H9 (cell line): Measurements from ENCODE around the gene CXXC1. TPM values are rescaled to one million over a fixed set of nuclear protein-coding genes. Genes with fewer than 3 reads are reported as not detected.
A peak's percentile ranks its signal among the peaks of the same experiment; 100 is the strongest.

Experiments used
- DNase-seq: peaks from one replicate; pipeline ENCODE4 v3.0.0-alpha.2; 2017
- H2AFZ ChIP-seq: one replicate; pipeline ENCODE4 v1.6.1; 2013; ENCODE audit warnings: mild to moderate bottlenecking, low read length, control low read depth, moderate library complexity
- H2AK5ac ChIP-seq: 2 replicates; pipeline ENCODE4 v1.6.1; 2013; ENCODE audit warnings: low read length, control low read depth, mixed read lengths; ENCODE audit not compliant: insufficient read length
- H2BK120ac ChIP-seq: one replicate; pipeline ENCODE4 v1.6.1; 2013; ENCODE audit warnings: low read depth, mild to moderate bottlenecking, low read length, control low read depth, inconsistent platforms; ENCODE audit not compliant: poor library complexity, severe bottlenecking
- H2BK12ac ChIP-seq: 2 replicates; pipeline ENCODE4 v1.6.1; 2013; ENCODE audit warnings: low read length, control low read depth, mixed read lengths, low read depth; ENCODE audit not compliant: insufficient read length
- H2BK15ac ChIP-seq: 2 replicates; pipeline ENCODE4 v1.6.1; 2013; ENCODE audit warnings: low read depth, low read length, control low read depth
- H2BK20ac ChIP-seq: one replicate; pipeline ENCODE4 v1.6.1; 2013; ENCODE audit warnings: low read depth, mild to moderate bottlenecking, low read length, control low read depth, inconsistent platforms; ENCODE audit not compliant: poor library complexity, severe bottlenecking
- H2BK5ac ChIP-seq: 2 replicates; pipeline ENCODE4 v1.6.1; 2013; ENCODE audit warnings: low read length, control low read depth, mixed read lengths; ENCODE audit not compliant: insufficient read length
- H3K14ac ChIP-seq: 2 replicates; pipeline ENCODE4 v1.6.1; 2013; ENCODE audit warnings: low read length, control low read depth; ENCODE audit not compliant: insufficient read depth
- H3K18ac ChIP-seq: 2 replicates; pipeline ENCODE4 v1.6.1; 2013; ENCODE audit warnings: low read depth, mild to moderate bottlenecking, mixed read lengths, low read length, control low read depth; ENCODE audit not compliant: insufficient read length
- H3K23ac ChIP-seq: 2 replicates; pipeline ENCODE4 v1.6.1; 2013; ENCODE audit warnings: low read length, control low read depth, mixed read lengths, low read depth; ENCODE audit not compliant: insufficient read length
- H3K23me2 ChIP-seq: 2 replicates; pipeline ENCODE4 v1.6.1; 2013; ENCODE audit warnings: low read depth, mild to moderate bottlenecking, mixed read lengths, low read length, control low read depth; ENCODE audit not compliant: insufficient read length, poor library complexity, severe bottlenecking
- H3K27ac ChIP-seq: 2 replicates; pipeline ENCODE4 v1.5.1; 2013; ENCODE audit warnings: low read length, control low read depth, mixed read lengths, low read depth; ENCODE audit not compliant: insufficient read length
- H3K27me3 ChIP-seq: 2 replicates; pipeline ENCODE4 v1.6.1; 2013; ENCODE audit warnings: low read length, control low read depth, inconsistent platforms; ENCODE audit not compliant: insufficient read depth
- H3K4ac ChIP-seq: 2 replicates; pipeline ENCODE4 v1.6.1; 2013; ENCODE audit warnings: low read depth, mild to moderate bottlenecking, control low read depth, inconsistent platforms, low read length, moderate library complexity
- H3K4me1 ChIP-seq: 2 replicates; pipeline ENCODE4 v1.6.1; 2013; ENCODE audit warnings: low read length, control low read depth, inconsistent platforms; ENCODE audit not compliant: insufficient read depth
- H3K4me2 ChIP-seq: 2 replicates; pipeline ENCODE4 v1.6.1; 2013; ENCODE audit warnings: low read length, control low read depth, mixed read lengths; ENCODE audit not compliant: insufficient read length, insufficient read depth
- H3K56ac ChIP-seq: 2 replicates; pipeline ENCODE4 v1.6.1; 2013; ENCODE audit warnings: low read depth, mild to moderate bottlenecking, mixed read lengths, low read length, control low read depth; ENCODE audit not compliant: insufficient read length
- H3K79me1 ChIP-seq: 2 replicates; pipeline ENCODE4 v1.6.1; 2013; ENCODE audit warnings: low read depth, mild to moderate bottlenecking, moderate library complexity, low read length, control low read depth, inconsistent platforms; ENCODE audit not compliant: insufficient read depth, poor library complexity, severe bottlenecking
- H3K79me2 ChIP-seq: 2 replicates; pipeline ENCODE4 v1.6.1; 2013; ENCODE audit warnings: low read length, control low read depth, inconsistent platforms; ENCODE audit not compliant: insufficient read depth
- H3K9ac ChIP-seq: 2 replicates; pipeline ENCODE4 v1.6.1; 2013; ENCODE audit warnings: low read length, control low read depth, mixed read lengths; ENCODE audit not compliant: insufficient read length; ENCODE audit errors: extremely low read depth
- H3K9me3 ChIP-seq: one replicate; pipeline ENCODE4 v1.6.1; 2013; ENCODE audit warnings: low read depth, low read length, inconsistent platforms; ENCODE audit not compliant: control insufficient read depth
- H3T11ph ChIP-seq: one replicate; pipeline ENCODE4 v1.6.1; 2013; ENCODE audit warnings: mild to moderate bottlenecking, low read length, control low read depth, inconsistent platforms
- H4K20me1 ChIP-seq: one replicate; pipeline ENCODE4 v1.6.1; 2013; ENCODE audit not compliant: control insufficient read depth, insufficient read length, insufficient read depth
- H4K5ac ChIP-seq: 2 replicates; pipeline ENCODE4 v1.6.1; 2013; ENCODE audit warnings: low read depth, mild to moderate bottlenecking, mixed read lengths, low read length, control low read depth; ENCODE audit not compliant: insufficient read length
- H4K8ac ChIP-seq: replicated peaks from 2 replicates; pipeline ENCODE4 v1.6.1; 2013; ENCODE audit warnings: low read length, control low read depth, mixed read lengths, low read depth; ENCODE audit not compliant: insufficient read length
- H4K91ac ChIP-seq: 2 replicates; pipeline ENCODE4 v1.6.1; 2013; ENCODE audit warnings: low read depth, mild to moderate bottlenecking, moderate library complexity, mixed read lengths, low read length, control low read depth; ENCODE audit not compliant: insufficient read length
- H3K27ac Mint-ChIP-seq, 3 experiments: 2 replicates in 2 of 3; 3 replicates in 1 of 3; pipeline ENCODE4 v1.8.0; 2020 to 2021; ENCODE audit warnings: mixed read lengths in 3 of 3, mild to moderate bottlenecking in 1 of 3, moderate library complexity in 1 of 3
- H3K27me3 Mint-ChIP-seq: 2 replicates; pipeline ENCODE4 v1.8.0; 2021; ENCODE audit warnings: low read depth, mild to moderate bottlenecking, moderate library complexity, mixed read lengths
- H3K36me3 Mint-ChIP-seq, 3 experiments: 2 replicates in 2 of 3; 3 replicates in 1 of 3; pipeline ENCODE4 v1.8.0; 2020 to 2021; ENCODE audit warnings: low read depth in 3 of 3, mixed read lengths in 3 of 3; ENCODE audit not compliant: insufficient read depth in 1 of 3
- H3K4me1 Mint-ChIP-seq, 2 experiments: 2 replicates each; pipeline ENCODE4 v1.8.0; 2020; ENCODE audit warnings: mixed read lengths in 2 of 2
- H3K4me3 Mint-ChIP-seq, 2 experiments: 2 replicates in 1 of 2; 3 replicates in 1 of 2; pipeline ENCODE4 v1.8.0; 2020 to 2021; ENCODE audit warnings: mild to moderate bottlenecking in 2 of 2, mixed read lengths in 2 of 2, moderate library complexity in 1 of 2
- H3K9me3 Mint-ChIP-seq, 2 experiments: 2 replicates in 1 of 2; 3 replicates in 1 of 2; pipeline ENCODE4 v1.8.0; 2020; ENCODE audit warnings: mild to moderate bottlenecking in 2 of 2, mixed read lengths in 2 of 2, moderate library complexity in 1 of 2
- CTCF ChIP-seq: fragments of 200-600 bp; sonication (generic); conservative IDR thresholded peaks from 3 replicates; pipeline ENCODE4 v1.8.0; 2021; ENCODE audit warnings: antibody characterized with exemption, mild to moderate bottlenecking
- WGBS: extraction: QIAGEN DNeasy Blood & Tissue Kit; methylation state at CpG from one replicate; pipeline ENCODE4 v1.1.7; 2013; ENCODE audit warnings: missing lambda C conversion rate, low lambda C conversion rate, mixed read lengths; ENCODE audit not compliant: insufficient read length; ENCODE audit errors: extremely low coverage; 5-methylcytosine and 5-hydroxymethylcytosine counted together
- total RNA-seq: library from RNA; stranded (reverse); gene quantifications from 2 replicates; pipeline ENCODE4 v1.2.1, GENCODE V29; 2021

Gene CXXC1
- total RNA-seq, 1 experiment from 2014 or later = 95.9 TPM

GRCh38 chr18:50320719-50321118 is 33.2 kb upstream of the CXXC1 start:
- H3K4me2 ChIP-seq = no peak overlapping the region

More at GRCh38 chr18:50320719-50321118, 33.2 kb upstream of the CXXC1 start:
- TF ChIP-seq CTCF = no peak
- H3K56ac ChIP-seq = no peak overlapping the region
- no peak overlapping the region for H2BK15ac ChIP-seq
- H3K27ac ChIP-seq = no peak overlapping the region
- no peak overlapping the region for H2BK5ac ChIP-seq
- H4K91ac ChIP-seq = no peak overlapping the region
- no peak overlapping the region for H3K4me3 Mint-ChIP-seq
- H3K9ac ChIP-seq = no peak overlapping the region
- no peak overlapping the region for H2AK5ac ChIP-seq
- no peak overlapping the region for H2BK12ac ChIP-seq
- no peak overlapping the region for H3K23ac ChIP-seq
- no peaks in the 10 kb centered on the region for H3K4me1 ChIP-seq
- H2BK120ac ChIP-seq = no peak overlapping the region
- no peaks in the 10 kb centered on the region for H3K27me3 ChIP-seq
- H3K4me1 Mint-ChIP-seq = peaks cover 7 to 14% of the 10 kb centered on the region in 2 experiments
- H4K20me1 ChIP-seq = no peaks in the 10 kb centered on the region
- H3K36me3 Mint-ChIP-seq = no peaks in the 10 kb centered on the region
- H3K4ac ChIP-seq = no peak overlapping the region
- no peaks in the 10 kb centered on the region for H3K9me3 ChIP-seq
- no peak overlapping the region for H4K8ac ChIP-seq
- no peaks in the 10 kb centered on the region for H3K79me1 ChIP-seq
- H2AFZ ChIP-seq = no peak overlapping the region
- DNase-seq = no peak
- H3K79me2 ChIP-seq = no peaks in the 10 kb centered on the region
- no peak overlapping the region for H3K18ac ChIP-seq
- H2BK20ac ChIP-seq = no peak overlapping the region
- H3K27me3 Mint-ChIP-seq = peaks cover 9% of the 10 kb centered on the region
- H3K27ac Mint-ChIP-seq = peak overlapping the region in 1 of 3 experiments; percentile 25; a peak in 1 of 7 replicates
- H3T11ph ChIP-seq = no peak overlapping the region
- no CpG with 5 or more reads among the region's 5 CpGs for WGBS
- H3K9me3 Mint-ChIP-seq = no peaks in the 10 kb centered on the region
- H4K5ac ChIP-seq = no peak overlapping the region
- H3K14ac ChIP-seq = no peak overlapping the region
- H3K23me2 ChIP-seq = no peaks in the 10 kb centered on the region
